Superior temporal gyrus (tissue), 1 donor: ENCODE data around the gene OLFML2B.

ENCODE experiments used
- DNase-seq: peaks from one replicate; pipeline ENCODE4 v3.0.0-alpha.2; 2016; ENCODE audit errors: extremely low spot score

The OLFML2B gene

DNA sequence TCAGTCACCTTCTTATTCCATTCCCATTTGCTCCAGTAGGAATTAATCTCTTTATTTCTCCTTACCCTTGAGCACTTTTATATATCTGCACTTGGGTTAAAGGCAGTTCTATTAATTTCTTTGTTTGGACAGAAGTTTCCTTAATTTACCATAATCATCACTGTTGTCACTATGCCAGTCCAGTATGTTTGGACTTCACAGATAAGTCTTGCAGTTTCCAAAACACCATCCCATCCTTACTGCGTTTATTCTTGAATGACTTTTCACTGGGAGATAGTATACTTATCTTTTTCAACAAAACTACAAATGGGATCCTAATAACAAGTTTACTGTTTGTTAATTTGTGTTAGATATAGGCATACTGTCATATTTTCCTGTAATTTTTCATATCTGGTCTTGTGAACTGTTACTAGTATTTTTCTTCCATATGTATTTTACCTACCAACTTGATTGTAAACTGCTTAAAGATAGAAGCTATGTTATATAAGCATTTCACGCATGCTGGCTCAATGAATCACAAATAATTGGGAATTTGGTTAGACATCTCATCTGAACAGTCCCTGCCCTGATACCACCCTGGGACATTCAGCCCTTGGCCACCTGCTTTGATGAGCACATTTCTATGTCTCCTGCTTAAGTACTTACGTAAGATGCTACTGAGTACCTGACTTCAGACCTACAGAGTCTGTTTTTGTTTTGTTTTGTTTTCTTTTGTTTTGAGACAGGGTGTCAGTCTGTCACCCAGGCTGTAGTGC is 78.2 kb downstream of the OLFML2B start:
- DNase-seq, result no peak

DNA sequence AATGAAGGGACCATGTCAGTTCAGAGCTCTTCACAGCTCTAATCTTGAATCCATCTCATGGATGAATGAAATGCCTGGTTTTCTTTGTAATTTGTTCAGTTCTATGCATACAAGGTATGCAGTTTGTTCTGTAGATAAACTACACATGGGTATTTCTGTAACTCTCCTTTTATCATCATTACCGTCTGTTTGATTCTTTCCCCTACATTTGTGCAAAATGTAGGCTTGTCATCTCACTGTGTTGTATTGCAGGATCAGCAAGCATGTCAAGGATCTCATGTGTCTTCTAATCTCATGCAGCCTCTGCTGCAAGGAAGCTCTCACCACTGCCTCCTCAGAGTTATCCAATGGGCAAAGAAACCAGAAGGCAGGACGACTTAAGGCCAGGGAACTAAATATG is 79.3 kb downstream of the OLFML2B start:
- no peak for DNase-seq

DNA sequence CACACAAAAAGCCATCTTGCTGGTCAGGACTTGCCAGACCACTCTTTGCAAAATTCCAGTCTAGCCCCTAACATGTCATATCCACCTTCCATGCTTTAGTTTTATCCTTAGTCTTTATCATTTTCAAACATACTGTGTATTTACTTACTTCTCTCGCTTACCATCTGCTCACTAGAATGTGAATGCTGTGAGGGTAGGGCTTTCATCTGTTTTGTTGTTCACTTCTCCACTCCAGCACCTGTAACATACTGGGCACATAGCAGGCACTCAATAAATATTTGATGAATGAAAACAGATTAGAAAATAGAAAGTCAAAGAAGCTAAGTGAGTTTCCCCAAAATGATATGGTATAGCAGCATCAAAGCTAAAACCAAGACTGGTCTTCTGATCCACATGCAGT is 79.9 kb downstream of the OLFML2B start:
- DNase-seq, result no peak

DNA sequence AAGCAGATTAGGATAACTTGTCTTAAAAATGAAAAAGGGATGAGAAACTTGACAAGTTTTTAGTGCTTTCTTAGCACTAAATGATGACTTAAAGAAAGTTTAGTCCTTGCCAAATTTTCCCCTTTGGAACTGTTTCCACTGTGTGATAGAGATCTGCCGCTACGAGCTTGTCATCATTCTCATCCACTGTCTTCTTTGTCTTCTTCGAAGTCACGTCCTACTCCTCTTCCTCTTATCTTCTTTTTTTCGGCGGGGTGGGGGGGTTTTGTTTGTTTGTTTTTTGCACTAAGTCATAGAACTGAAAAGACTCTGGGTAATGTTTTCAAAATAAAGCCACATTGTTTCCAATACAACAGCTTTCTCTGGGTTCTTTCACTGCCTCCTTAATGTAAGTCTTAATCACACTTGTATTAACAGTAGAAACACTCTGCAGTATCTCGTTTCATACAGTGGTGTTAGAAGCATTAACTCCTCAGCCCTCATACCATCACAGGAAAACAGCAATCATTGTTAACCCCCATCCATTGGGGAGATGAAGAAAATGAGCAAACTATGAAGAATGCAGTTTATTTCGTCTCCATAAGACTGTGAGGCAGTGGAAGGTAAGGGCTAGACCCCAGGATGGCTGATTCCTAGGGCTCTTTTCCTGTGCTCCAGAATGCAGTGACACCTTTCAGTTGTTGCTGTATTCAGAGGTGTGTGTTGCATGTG is 81.8 kb downstream of the OLFML2B start:
- DNase-seq, result no peak

DNA sequence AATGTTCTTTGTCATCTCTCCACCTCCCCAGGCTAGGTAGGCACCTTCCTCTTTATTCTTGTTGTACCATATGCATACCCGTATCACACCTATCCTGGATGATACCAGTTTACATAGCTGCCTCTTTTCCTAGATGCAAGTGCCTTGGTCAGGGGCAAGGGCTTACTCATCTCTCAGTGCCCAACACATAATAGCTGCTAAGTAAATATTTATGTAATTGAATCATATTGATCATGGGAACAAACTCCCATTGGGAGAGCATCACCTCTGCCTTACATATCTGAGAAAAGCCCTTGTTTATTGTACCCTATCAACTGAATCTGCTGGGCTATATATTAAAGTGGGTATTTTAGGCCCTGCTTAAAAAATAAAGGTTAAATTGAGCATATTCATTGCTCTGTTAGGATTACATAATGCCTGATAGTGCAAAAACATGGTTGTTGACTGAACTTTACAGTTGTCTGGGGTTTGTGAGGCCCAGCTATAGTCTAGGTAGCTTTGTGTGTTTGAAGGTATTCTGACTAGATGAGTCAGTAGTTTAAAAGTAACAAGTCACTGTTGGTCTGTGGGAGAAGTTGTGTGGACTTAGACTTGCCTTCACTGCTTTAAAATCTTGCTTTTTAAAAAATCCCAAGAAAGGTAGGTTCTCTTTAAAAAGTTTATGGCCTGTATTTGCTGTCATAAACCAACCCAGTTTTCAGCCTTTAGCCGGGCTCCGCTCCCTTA is 82.6 kb downstream of the OLFML2B start:
- DNase-seq, result no peak

DNA sequence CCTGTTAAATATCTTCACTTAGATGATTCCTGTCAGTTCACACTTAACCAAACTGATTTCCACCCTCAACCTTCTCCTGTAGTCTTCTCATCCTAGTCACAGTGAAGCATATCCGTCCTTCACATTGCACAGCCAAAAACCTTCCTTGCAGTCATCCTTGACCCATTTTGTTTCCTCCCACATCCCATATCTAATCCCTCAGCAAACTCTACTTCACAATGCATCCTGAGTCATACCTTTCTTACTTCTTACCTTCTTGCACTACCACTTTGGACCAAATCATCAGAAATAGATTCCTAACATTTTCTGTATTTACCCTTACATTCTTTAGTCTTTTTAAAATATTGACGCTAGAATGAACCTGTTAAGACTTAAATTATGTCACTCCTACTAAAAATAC is 86.9 kb downstream of the OLFML2B start:
- DNase-seq, result no peak

DNA sequence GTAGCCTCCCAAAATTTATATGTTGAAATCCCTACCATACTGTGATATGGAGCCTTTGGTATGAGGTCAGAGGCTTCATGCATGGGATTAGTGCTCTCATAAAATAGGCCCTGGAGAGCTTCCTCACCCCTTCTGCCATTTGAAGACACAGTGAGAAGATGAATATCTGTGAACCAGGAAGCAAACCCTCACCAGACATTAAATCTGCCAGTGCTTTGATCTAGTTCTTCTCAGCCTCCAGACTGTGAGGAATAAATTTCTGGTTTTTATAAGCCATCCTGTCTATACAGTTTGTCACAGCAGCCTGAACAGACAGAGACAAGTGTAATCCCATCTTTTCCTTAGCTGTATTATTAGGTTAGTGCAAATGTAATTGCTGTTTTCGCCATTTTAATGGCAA is 88.4 kb downstream of the OLFML2B start:
- DNase-seq, result no peak

DNA sequence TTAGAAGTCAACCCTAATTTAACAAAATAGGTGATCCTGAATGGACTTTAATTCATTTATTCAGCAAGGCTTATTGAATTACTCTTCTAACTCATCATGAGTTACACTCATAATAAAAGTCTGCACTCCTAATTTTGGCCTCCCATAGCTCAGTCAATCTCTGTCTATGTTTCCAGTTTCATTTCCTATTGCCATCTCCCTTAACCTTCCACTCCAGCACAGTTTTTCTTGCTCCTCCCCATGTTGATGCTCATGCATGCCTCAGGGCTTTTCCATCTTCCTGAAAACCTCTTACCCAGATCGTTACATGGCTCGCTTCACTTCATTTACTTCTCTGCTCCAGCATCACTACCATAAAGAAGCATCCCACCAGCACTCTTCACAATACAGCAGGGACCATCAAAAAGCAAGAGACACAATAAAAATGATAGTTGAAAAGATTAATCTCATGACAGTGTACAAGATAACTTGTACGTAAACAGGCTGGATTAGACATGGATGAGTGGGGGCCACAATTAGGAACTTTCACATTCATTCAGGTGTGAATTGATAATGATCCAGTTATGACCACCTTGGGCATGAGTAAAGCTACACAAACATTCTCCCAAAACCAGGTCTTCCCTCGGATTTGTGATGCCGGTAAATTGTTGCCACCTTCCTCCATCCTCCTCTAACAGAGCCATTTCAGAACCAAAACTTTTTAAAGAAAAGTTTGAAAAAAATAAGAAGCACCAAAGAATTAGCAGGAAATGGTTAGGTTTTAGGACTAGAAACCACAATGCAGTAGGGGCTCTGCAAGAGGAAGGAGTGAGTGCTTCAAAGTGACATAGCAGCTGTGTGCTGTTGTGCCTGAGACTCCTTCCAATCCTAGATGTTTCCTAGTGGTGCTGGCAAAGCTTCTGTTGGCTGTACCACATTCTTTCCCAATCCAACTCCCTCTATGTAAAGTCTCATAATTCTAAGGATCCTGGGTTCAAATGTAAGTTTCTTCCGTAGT is 89.8 kb downstream of the OLFML2B start:
- DNase-seq, result no peak
